PC-3 (cell line): Measurements from ENCODE around the gene RNF222. TPM values are rescaled to one million over a fixed set of nuclear protein-coding genes. Genes with fewer than 3 reads are reported as not detected.

Experiments
- ATAC-seq: fragments of 200-7000 bp; cut with Tn5 transposase; 2 replicates; pipeline ENCODE4 v1.9.1; 2020; ENCODE audit warnings: mild to moderate bottlenecking, moderate library complexity
- BruUV-seq: library from RNA; stranded (reverse); fragments of 400-500 nt; replicated peaks from 2 replicates; lab custom pipeline; 2021; lab: Mats Ljungman, UMichigan
- CTCF ChIA-PET: fragments of 300-600 bp; sonication (Branson Sonifier 250); formaldehyde crosslinking; loops from one replicate; lab custom pipeline; 2022; ENCODE audit warnings: antibody characterized with exemption; lab: Charles Lee
- POLR2A ChIA-PET: fragments of 300-600 bp; sonication (Branson Sonifier 250); formaldehyde crosslinking; loops from one replicate; lab custom pipeline; 2022; ENCODE audit warnings: antibody characterized with exemption; ENCODE audit not compliant: unreplicated experiment; lab: Charles Lee
- DNase-seq: peaks from one replicate; pipeline ENCODE4 v3.0.0-alpha.2; 2015
- H2AFZ ChIP-seq: fragments of 300-600 bp; sonication (generic); 2 replicates; pipeline ENCODE4 v1.6.0; 2016; ENCODE audit warnings: antibody characterized with exemption, low read length
- H3F3A ChIP-seq: fragments of 300-600 bp; sonication (generic); one replicate; pipeline ENCODE4 v1.6.0; 2017; ENCODE audit warnings: antibody characterized with exemption, low read length, control low read depth, mild to moderate bottlenecking; ENCODE audit not compliant: unreplicated experiment
- H3K27ac ChIP-seq: fragments of 300-600 bp; sonication (generic); 2 replicates; pipeline ENCODE4 v1.5.1; 2016; ENCODE audit warnings: mild to moderate bottlenecking, low read length
- H3K27me3 ChIP-seq: fragments of 300-600 bp; sonication (generic); 2 replicates; pipeline ENCODE4 v1.6.1; 2016; ENCODE audit warnings: low read length, mixed read lengths
- H3K36me3 ChIP-seq: fragments of 300-600 bp; sonication (generic); 2 replicates; pipeline ENCODE4 v1.6.1; 2016; ENCODE audit warnings: low read depth, mixed run types, low read length, mixed read lengths
- H3K4me1 ChIP-seq: fragments of 300-600 bp; sonication (generic); 2 replicates; pipeline ENCODE4 v1.5.1; 2016; ENCODE audit warnings: low read length; ENCODE audit not compliant: insufficient read depth
- H3K4me2 ChIP-seq: fragments of 300-600 bp; sonication (generic); 2 replicates; pipeline ENCODE4 v1.6.0; 2016; ENCODE audit warnings: low read length
- H3K4me3 ChIP-seq: fragments of 300-600 bp; sonication (generic); 2 replicates; pipeline ENCODE4 v1.5.1; 2016; ENCODE audit warnings: mild to moderate bottlenecking, low read length, mixed read lengths
- H3K79me2 ChIP-seq: fragments of 300-600 bp; sonication (generic); 2 replicates; pipeline ENCODE4 v1.6.1; 2017; ENCODE audit warnings: low read length, mixed read lengths
- H3K9ac ChIP-seq: fragments of 300-600 bp; sonication (generic); 2 replicates; pipeline ENCODE4 v1.6.0; 2016; ENCODE audit warnings: mild to moderate bottlenecking, low read length
- H3K9me2 ChIP-seq: fragments of 300-600 bp; sonication (generic); replicated peaks from 2 replicates; pipeline ENCODE4 v1.6.1; 2016; ENCODE audit warnings: mixed run types, low read length, mixed read lengths
- H3K9me3 ChIP-seq: fragments of 300-600 bp; sonication (generic); 2 replicates; pipeline ENCODE4 v1.6.1; 2016; ENCODE audit warnings: low read length, mixed read lengths
- H4K20me1 ChIP-seq: fragments of 300-600 bp; sonication (generic); 2 replicates; pipeline ENCODE4 v1.6.1; 2016; ENCODE audit warnings: low read length, mixed read lengths
- CTCF ChIP-seq: fragments of 300-600 bp; sonication (generic); conservative IDR thresholded peaks from 2 replicates; pipeline ENCODE4 v1.5.1; 2017; ENCODE audit warnings: antibody characterized with exemption, low read depth, mild to moderate bottlenecking, low read length
- EZH2 ChIP-seq: fragments of 300-600 bp; sonication (generic); IDR thresholded peaks from one replicate; pipeline ENCODE4 v1.6.1; 2017; ENCODE audit warnings: antibody characterized with exemption, mild to moderate bottlenecking, low read length; ENCODE audit not compliant: unreplicated experiment
- EZH2phosphoT487 ChIP-seq: fragments of 300-600 bp; sonication (generic); IDR thresholded peaks from 2 replicates; pipeline ENCODE4 v1.6.1; 2018; ENCODE audit warnings: mild to moderate bottlenecking, antibody characterized with exemption, low read length, borderline replicate concordance
- intact Hi-C: fragments of 100-400 bp; cut with micrococcal nuclease; formaldehyde crosslinking; loops from 2 replicates; pipeline ENCODE4 v1.9.0; 2023
- total RNA-seq: library from RNA; depleted of rRNA; stranded (reverse); fragments of >200 nt; gene quantifications from 2 replicates; pipeline ENCODE4 v1.2.3, GENCODE V29; 2014

Gene RNF222
- total RNA-seq, 1 experiment from 2014 or later = 0.07 TPM

DNA sequence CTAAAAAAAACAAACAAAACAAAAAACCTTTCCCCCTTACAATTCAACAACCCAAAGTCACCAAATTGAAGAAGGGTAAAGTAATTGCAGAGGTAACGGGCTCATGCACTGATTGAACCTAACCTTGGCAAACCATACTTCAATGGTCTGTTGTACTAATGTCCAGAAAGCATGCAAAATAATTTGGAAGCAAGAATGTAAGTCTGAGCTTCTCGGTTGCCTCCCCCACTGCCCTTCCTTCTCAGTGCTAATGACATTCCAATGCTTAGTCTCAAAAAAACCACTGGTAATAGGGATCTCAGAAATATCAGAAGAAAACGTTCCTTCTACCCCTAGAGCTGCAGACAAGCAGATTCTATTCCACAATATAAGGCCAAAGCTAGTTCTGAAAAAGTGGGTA lies 36.9 kb downstream of the RNF222 start:
- H3K9me3 ChIP-seq = no peaks in the 10 kb centered on the region
- no peaks in the 10 kb centered on the region for H3F3A ChIP-seq
- no peak overlapping the region for H2AFZ ChIP-seq
- H4K20me1 ChIP-seq = no peaks in the 10 kb centered on the region
- POLR2A ChIA-PET = no interaction called here
- H3K4me2 ChIP-seq = no peak overlapping the region
- no TSS peak for BruUV-seq
- no peak overlapping the region for H3K4me3 ChIP-seq
- no peaks in the 10 kb centered on the region for H3K36me3 ChIP-seq
- no peaks in the 10 kb centered on the region for H3K27me3 ChIP-seq
- CTCF ChIA-PET = no interaction called here
- DNase-seq (no peak), ATAC-seq (no peak)
- intact Hi-C loops = no loop called here
- TF ChIP-seq EZH2 (no peak), CTCF (no peak), EZH2phosphoT487 (no peak)
- H3K4me1 ChIP-seq = peaks cover 18% of the 10 kb centered on the region
- H3K9me2 ChIP-seq = no peaks in the 10 kb centered on the region
- 0 out of 2 replicates have a peak overlapping the region, but pooled peaks have one; percentile 10 for H3K27ac ChIP-seq
- no peaks in the 10 kb centered on the region for H3K79me2 ChIP-seq
- no peak overlapping the region for H3K9ac ChIP-seq

GRCh38 chr17:8360260-8360659 lies 37.4 kb downstream of the RNF222 start:
- no peaks in the 10 kb centered on the region for H3K36me3 ChIP-seq
- H2AFZ ChIP-seq = no peak overlapping the region
- intact Hi-C loops = no loop called here
- H3K27ac ChIP-seq = 0 out of 2 replicates have a peak overlapping the region, but pooled peaks have one; percentile 10
- 0 out of 2 replicates have a peak overlapping the region, but pooled peaks have one; percentile 5 for H3K4me2 ChIP-seq
- H3K4me1 ChIP-seq = peaks cover 13% of the 10 kb centered on the region
- ATAC-seq = no peak
- no peaks in the 10 kb centered on the region for H3F3A ChIP-seq
- no peaks in the 10 kb centered on the region for H3K9me3 ChIP-seq
- ChIA-PET POLR2A (no interaction called here), CTCF (interaction anchor here (0.6 kb wide), 1 partner anchor 24 kb away, joined by 4 read pairs; no protein-coding TSS in a partner anchor)
- H3K4me3 ChIP-seq = no peak overlapping the region
- no TSS peak for BruUV-seq
- no peaks in the 10 kb centered on the region for H4K20me1 ChIP-seq
- H3K9ac ChIP-seq = no peak overlapping the region
- no peaks in the 10 kb centered on the region for H3K27me3 ChIP-seq
- H3K79me2 ChIP-seq = no peaks in the 10 kb centered on the region
- H3K9me2 ChIP-seq = no peaks in the 10 kb centered on the region
- DNase-seq = no peak
- TF ChIP-seq EZH2phosphoT487 = no peak
- no peak for TF ChIP-seq CTCF
- no peak for TF ChIP-seq EZH2

DNA sequence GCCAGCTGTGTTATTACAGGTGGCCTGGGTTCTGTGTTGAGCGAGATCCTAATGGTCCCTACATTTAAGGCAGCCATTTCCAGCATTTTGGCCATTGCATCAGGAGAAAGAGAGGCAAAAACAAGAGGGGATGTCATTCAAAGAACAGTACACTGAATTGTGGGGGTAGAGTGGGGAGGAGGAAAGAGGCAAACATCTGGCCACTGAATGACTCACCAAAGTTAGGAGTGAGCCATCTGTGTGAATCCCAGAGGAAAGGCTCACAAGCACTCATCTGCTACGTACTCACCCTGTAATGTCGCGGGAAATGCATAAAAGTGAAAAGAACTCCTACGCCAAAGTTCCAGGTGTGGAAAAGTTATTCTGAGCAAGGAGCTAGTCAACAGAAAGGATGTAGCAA lies 37.9 kb downstream of the RNF222 start:
- H3K27me3 ChIP-seq = no peaks in the 10 kb centered on the region
- DNase-seq = peak; percentile 40
- CTCF ChIA-PET = interaction anchor here (0.6 kb wide), 1 partner anchor 24 kb away, joined by 4 read pairs; no protein-coding TSS in a partner anchor

More for the DNA sequence above, 37.9 kb downstream of the RNF222 start:
- BruUV-seq = no TSS peak
- Histone ChIP-seq H3K9ac (no peak overlapping the region), H3K4me2 (no peak overlapping the region), H3K4me3 (no peak overlapping the region), H2AFZ (no peak overlapping the region), H3F3A (no peaks in the 10 kb centered on the region), H3K27ac (no peak overlapping the region), H4K20me1 (no peaks in the 10 kb centered on the region), H3K79me2 (no peaks in the 10 kb centered on the region), H3K9me2 (no peaks in the 10 kb centered on the region), H3K4me1 (peaks cover 8% of the 10 kb centered on the region), H3K36me3 (no peaks in the 10 kb centered on the region), H3K9me3 (no peaks in the 10 kb centered on the region)
- TF ChIP-seq EZH2phosphoT487 (no peak), CTCF (no peak), EZH2 (no peak)
- POLR2A ChIA-PET = no interaction called here
- intact Hi-C loops = no loop called here
- peak; percentile 74 for ATAC-seq
